ENCODE measurements around the gene CARMIL1. TPM values are rescaled to one million over a fixed set of nuclear protein-coding genes. Genes with fewer than 3 reads are reported as not detected.

Gene CARMIL1
- total and polyA plus RNA-seq, 10 of the 15 experiments (the other 5 are each of a cell fraction or from before 2014, with no cell fraction given) = 6.4 to 18.1 (median 10.3) TPM

DNA sequence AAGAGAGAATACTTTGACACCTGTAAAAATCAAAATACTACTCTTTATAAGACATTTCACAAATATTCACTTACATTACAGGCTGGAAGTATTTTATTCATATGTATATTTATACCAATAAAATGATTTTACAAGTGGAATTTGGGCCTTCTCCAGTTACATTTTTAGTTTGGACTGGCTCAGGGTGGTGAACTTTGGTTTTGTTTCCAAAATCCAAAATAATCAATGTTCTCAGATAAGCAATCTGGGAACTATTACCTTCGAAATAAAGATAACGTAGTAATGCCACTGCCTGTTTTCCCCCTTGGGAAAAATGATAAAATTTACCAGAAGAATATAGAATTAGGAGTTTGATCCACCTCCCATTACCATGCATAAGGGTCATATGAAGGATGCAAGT lies 341.2 kb downstream of the CARMIL1 start (continued):
- TF ChIP-seq, protein P1, sequence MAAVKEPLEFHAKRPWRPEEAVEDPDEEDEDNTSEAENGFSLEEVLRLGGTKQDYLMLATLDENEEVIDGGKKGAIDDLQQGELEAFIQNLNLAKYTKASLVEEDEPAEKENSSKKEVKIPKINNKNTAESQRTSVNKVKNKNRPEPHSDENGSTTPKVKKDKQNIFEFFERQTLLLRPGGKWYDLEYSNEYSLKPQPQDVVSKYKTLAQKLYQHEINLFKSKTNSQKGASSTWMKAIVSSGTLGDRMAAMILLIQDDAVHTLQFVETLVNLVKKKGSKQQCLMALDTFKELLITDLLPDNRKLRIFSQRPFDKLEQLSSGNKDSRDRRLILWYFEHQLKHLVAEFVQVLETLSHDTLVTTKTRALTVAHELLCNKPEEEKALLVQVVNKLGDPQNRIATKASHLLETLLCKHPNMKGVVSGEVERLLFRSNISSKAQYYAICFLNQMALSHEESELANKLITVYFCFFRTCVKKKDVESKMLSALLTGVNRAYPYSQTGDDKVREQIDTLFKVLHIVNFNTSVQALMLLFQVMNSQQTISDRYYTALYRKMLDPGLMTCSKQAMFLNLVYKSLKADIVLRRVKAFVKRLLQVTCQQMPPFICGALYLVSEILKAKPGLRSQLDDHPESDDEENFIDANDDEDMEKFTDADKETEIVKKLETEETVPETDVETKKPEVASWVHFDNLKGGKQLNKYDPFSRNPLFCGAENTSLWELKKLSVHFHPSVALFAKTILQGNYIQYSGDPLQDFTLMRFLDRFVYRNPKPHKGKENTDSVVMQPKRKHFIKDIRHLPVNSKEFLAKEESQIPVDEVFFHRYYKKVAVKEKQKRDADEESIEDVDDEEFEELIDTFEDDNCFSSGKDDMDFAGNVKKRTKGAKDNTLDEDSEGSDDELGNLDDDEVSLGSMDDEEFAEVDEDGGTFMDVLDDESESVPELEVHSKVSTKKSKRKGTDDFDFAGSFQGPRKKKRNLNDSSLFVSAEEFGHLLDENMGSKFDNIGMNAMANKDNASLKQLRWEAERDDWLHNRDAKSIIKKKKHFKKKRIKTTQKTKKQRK (IDR thresholded peaks at IDR 0.05; ENCODE audit: low read depth, low read length) = no peak

DNA sequence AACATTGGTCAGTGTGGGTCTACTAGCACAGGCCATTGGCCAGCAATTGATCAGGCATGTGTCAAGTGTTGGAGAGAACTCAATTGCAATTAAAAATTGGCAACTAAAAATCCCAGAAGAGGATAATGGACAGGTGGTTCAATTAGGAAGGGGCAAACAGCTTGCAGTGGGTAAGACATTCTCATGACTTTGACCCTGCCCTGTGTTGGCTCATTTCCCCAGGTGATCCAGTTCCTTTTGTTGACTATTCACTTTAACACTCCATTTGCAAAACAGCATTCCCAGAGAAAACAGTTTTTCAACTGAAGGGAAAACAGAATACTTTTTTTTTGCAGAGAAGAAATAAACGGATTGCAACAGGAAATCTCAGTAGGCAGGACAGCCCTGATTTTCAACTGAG lies 343.9 kb downstream of the CARMIL1 start:
- DNase-seq (ENCODE audit: low read depth, low spot score) (no peak), FAIRE-seq (no peak), ATAC-seq (no peak)
- Histone ChIP-seq H3K4me2 (ENCODE audit: control insufficient read depth, insufficient read depth) (no peak overlapping the region), H3K4me3 (no peak overlapping the region), H3K79me2 (ENCODE audit: control insufficient read depth, insufficient read depth, low read length) (no peaks in the 10 kb centered on the region), H2AFZ (ENCODE audit: control insufficient read depth, low read depth, low read length) (no peak overlapping the region), H3K27ac (ENCODE audit: control insufficient read depth, insufficient read depth) (no peak overlapping the region), H3K27me3 (replicated peaks in 1 of 2; ENCODE audit: control insufficient read depth in 2 of 2, insufficient read depth in 2 of 2, low read length in 1 of 2) (no peaks in the 10 kb centered on the region), H4K20me1 (ENCODE audit: control insufficient read depth, insufficient read depth) (no peaks in the 10 kb centered on the region), H3K4me1 (ENCODE audit: control insufficient read depth, insufficient read depth, low read length) (no peaks in the 10 kb centered on the region), H3K9ac (ENCODE audit: control insufficient read depth, insufficient read depth, low read length) (no peak overlapping the region), H3K9me3 (replicated peaks; ENCODE audit: control insufficient read depth, insufficient read depth, low read length) (no peaks in the 10 kb centered on the region), H3K36me3 (ENCODE audit: control insufficient read depth in 2 of 2, insufficient read depth in 2 of 2, low read length in 1 of 2) (no peaks in the 10 kb centered on the region)
- POLR2A ChIA-PET = no interaction called here
- intact Hi-C loops (cut with micrococcal nuclease; ENCODE audit: unreplicated experiment) = no loop called here
- BruUV-seq (replicated peaks) = no TSS peak
- CTCF ChIA-PET = no interaction called here
- in situ Hi-C loops (cut with MboI) = no loop called here
- SMC1A ChIA-PET (ENCODE audit: uncharacterized antibody, unreplicated experiment) = interaction anchor here (1.4 kb wide), 1 partner anchor 15 kb away, joined by 3 read pairs; no protein-coding TSS in a partner anchor
- 24% methylated on average over 1 of the region's 1 CpG for WGBS (ENCODE audit: insufficient coverage, insufficient replicate concordance, low lambda C conversion rate, missing lambda C conversion rate)
- RAD21 ChIA-PET (ENCODE audit: unreplicated experiment) = no interaction called here
- TF ChIP-seq HDAC6 (IDR thresholded peaks at IDR 0.05; ENCODE audit: unreplicated experiment) (no peak), IRF4 (IDR thresholded peaks at IDR 0.05; ENCODE audit: low read depth, low read length) (no peak), CBX3 (IDR thresholded peaks at IDR 0.05; ENCODE audit: borderline replicate concordance, low read depth) (no peak), RUNX3 (IDR thresholded peaks at IDR 0.05; ENCODE audit: low read length) (no peak), KDM1A (IDR thresholded peaks at IDR 0.05; ENCODE audit: borderline replicate concordance) (no peak), SUPT20H (IDR thresholded peaks at IDR 0.05; ENCODE audit: borderline replicate concordance, control insufficient read depth, low read depth, low read length) (no peak)
- TF ChIP-seq, protein P2, sequence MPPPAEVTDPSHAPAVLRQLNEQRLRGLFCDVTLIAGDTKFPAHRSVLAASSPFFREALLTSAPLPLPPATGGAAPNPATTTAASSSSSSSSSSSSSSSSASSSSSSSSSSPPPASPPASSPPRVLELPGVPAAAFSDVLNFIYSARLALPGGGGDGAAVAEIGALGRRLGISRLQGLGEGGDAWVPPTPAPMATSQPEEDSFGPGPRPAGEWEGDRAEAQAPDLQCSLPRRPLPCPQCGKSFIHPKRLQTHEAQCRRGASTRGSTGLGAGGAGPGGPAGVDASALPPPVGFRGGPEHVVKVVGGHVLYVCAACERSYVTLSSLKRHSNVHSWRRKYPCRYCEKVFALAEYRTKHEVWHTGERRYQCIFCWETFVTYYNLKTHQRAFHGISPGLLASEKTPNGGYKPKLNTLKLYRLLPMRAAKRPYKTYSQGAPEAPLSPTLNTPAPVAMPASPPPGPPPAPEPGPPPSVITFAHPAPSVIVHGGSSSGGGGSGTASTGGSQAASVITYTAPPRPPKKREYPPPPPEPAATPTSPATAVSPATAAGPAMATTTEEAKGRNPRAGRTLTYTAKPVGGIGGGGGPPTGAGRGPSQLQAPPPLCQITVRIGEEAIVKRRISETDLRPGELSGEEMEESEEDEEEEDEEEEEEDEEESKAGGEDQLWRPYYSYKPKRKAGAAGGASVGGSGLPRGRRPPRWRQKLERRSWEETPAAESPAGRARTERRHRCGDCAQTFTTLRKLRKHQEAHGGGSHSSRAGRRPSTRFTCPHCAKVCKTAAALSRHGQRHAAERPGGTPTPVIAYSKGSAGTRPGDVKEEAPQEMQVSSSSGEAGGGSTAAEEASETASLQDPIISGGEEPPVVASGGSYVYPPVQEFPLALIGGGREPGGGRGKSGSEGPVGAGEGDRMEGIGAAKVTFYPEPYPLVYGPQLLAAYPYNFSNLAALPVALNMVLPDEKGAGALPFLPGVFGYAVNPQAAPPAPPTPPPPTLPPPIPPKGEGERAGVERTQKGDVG (CRISPR knock-in tag; IDR thresholded peaks at IDR 0.05) = no peak
- TF ChIP-seq, protein P3, sequence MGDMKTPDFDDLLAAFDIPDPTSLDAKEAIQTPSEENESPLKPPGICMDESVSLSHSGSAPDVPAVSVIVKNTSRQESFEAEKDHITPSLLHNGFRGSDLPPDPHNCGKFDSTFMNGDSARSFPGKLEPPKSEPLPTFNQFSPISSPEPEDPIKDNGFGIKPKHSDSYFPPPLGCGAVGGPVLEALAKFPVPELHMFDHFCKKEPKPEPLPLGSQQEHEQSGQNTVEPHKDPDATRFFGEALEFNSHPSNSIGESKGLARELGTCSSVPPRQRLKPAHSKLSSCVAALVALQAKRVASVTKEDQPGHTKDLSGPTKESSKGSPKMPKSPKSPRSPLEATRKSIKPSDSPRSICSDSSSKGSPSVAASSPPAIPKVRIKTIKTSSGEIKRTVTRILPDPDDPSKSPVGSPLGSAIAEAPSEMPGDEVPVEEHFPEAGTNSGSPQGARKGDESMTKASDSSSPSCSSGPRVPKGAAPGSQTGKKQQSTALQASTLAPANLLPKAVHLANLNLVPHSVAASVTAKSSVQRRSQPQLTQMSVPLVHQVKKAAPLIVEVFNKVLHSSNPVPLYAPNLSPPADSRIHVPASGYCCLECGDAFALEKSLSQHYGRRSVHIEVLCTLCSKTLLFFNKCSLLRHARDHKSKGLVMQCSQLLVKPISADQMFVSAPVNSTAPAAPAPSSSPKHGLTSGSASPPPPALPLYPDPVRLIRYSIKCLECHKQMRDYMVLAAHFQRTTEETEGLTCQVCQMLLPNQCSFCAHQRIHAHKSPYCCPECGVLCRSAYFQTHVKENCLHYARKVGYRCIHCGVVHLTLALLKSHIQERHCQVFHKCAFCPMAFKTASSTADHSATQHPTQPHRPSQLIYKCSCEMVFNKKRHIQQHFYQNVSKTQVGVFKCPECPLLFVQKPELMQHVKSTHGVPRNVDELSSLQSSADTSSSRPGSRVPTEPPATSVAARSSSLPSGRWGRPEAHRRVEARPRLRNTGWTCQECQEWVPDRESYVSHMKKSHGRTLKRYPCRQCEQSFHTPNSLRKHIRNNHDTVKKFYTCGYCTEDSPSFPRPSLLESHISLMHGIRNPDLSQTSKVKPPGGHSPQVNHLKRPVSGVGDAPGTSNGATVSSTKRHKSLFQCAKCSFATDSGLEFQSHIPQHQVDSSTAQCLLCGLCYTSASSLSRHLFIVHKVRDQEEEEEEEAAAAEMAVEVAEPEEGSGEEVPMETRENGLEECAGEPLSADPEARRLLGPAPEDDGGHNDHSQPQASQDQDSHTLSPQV (IDR thresholded peaks at IDR 0.05) = no peak
- TF ChIP-seq, protein P4, sequence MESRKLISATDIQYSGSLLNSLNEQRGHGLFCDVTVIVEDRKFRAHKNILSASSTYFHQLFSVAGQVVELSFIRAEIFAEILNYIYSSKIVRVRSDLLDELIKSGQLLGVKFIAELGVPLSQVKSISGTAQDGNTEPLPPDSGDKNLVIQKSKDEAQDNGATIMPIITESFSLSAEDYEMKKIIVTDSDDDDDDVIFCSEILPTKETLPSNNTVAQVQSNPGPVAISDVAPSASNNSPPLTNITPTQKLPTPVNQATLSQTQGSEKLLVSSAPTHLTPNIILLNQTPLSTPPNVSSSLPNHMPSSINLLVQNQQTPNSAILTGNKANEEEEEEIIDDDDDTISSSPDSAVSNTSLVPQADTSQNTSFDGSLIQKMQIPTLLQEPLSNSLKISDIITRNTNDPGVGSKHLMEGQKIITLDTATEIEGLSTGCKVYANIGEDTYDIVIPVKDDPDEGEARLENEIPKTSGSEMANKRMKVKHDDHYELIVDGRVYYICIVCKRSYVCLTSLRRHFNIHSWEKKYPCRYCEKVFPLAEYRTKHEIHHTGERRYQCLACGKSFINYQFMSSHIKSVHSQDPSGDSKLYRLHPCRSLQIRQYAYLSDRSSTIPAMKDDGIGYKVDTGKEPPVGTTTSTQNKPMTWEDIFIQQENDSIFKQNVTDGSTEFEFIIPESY (IDR thresholded peaks at IDR 0.05) = no peak
